Endothelial cell (in vitro differentiated cells): ENCODE data around the gene ARHGEF18. TPM values are rescaled to one million over a fixed set of nuclear protein-coding genes. Genes with fewer than 3 reads are reported as not detected.

Experiments
- DNase-seq: peaks from one replicate; pipeline ENCODE4 v3.0.0; 2021; ENCODE audit warnings: low spot score
- H3K27ac Mint-ChIP-seq: one replicate; pipeline ENCODE4 v1.8.0; 2021; ENCODE audit warnings: mixed read lengths, inconsistent platforms; ENCODE audit not compliant: unreplicated experiment
- H3K27me3 Mint-ChIP-seq: one replicate; pipeline ENCODE4 v1.8.0; 2021; ENCODE audit warnings: mild to moderate bottlenecking, moderate library complexity, mixed read lengths, inconsistent platforms; ENCODE audit not compliant: unreplicated experiment
- H3K36me3 Mint-ChIP-seq: one replicate; pipeline ENCODE4 v1.8.0; 2021; ENCODE audit warnings: mild to moderate bottlenecking, low read depth, mixed read lengths, inconsistent platforms; ENCODE audit not compliant: unreplicated experiment
- H3K4me1 Mint-ChIP-seq: one replicate; pipeline ENCODE4 v1.8.0; 2021; ENCODE audit warnings: mild to moderate bottlenecking, mixed read lengths, inconsistent platforms; ENCODE audit not compliant: unreplicated experiment
- H3K4me3 Mint-ChIP-seq: one replicate; pipeline ENCODE4 v1.8.0; 2021; ENCODE audit warnings: mild to moderate bottlenecking, mixed read lengths, inconsistent platforms; ENCODE audit not compliant: unreplicated experiment
- H3K9me3 Mint-ChIP-seq: one replicate; pipeline ENCODE4 v1.8.0; 2021; ENCODE audit warnings: mixed read lengths, inconsistent platforms; ENCODE audit not compliant: unreplicated experiment
- CTCF ChIP-seq: fragments of 200-600 bp; sonication (generic); IDR thresholded peaks from one replicate; pipeline ENCODE4 v1.5.0; 2021; ENCODE audit warnings: antibody characterized with exemption; ENCODE audit not compliant: unreplicated experiment
- total RNA-seq: library from RNA; stranded (reverse); fragmentation: NEBNext Ultra II Directional; extraction: Animal tissue kit (Norgen Biotek cat#: 25700); gene quantifications from one replicate; pipeline ENCODE4 v1.2.1, GENCODE V29; 2021; ENCODE audit not compliant: unreplicated experiment

ARHGEF18 gene
- total RNA-seq, 1 donor from 2014 or later, result 30.5 TPM

GRCh38 chr19:7356899-7357627 lies 8.3 kb downstream of the ARHGEF18 start:
- Mint-ChIP-seq H3K9me3 (no peaks in the 10 kb centered on the region), H3K36me3 (peaks cover 6% of the 10 kb centered on the region), H3K27me3 (peaks cover 20% of the 10 kb centered on the region), H3K4me1 (no peaks in the 10 kb centered on the region), H3K27ac (peak overlapping the region; percentile 31), H3K4me3 (no peak overlapping the region)
- no peak for DNase-seq
- TF ChIP-seq CTCF, result no peak

DNA sequence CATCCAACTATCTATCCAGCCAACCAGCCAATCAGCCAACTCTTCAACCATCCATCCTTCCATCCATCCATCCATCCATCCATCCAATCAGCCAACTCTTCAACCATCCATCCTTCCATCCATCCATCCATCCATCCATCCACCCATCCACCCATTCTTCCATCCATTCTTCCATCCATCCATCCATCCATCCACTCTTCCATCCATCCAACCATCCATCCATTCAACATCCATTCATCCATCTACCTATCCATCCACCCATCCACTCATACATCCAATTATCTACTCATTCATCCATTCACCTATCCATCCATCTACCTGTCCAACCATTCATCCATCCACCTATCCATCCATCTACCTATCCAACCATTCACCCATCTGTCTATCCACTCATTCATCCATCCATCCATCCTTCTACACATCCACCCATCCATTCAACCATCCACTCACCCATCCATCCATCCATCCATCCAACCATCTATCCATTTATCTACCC lies 9.4 kb downstream of the ARHGEF18 start:
- TF ChIP-seq CTCF, result no peak
- no peak for DNase-seq
- Mint-ChIP-seq H3K4me1 (no peaks in the 10 kb centered on the region), H3K27me3 (peaks cover 22% of the 10 kb centered on the region), H3K36me3 (peaks cover 6% of the 10 kb centered on the region), H3K9me3 (no peaks in the 10 kb centered on the region), H3K4me3 (peak overlapping the region; percentile 2), H3K27ac (no peak overlapping the region)

GRCh38 chr19:7360393-7360984 lies 11.8 kb downstream of the ARHGEF18 start:
- H3K36me3 Mint-ChIP-seq, result peaks cover 10% of the 10 kb centered on the region
- TF ChIP-seq CTCF, result no peak
- no peak overlapping the region for H3K27ac Mint-ChIP-seq
- H3K4me1 Mint-ChIP-seq, result no peaks in the 10 kb centered on the region
- H3K27me3 Mint-ChIP-seq, result peaks cover 15% of the 10 kb centered on the region
- H3K4me3 Mint-ChIP-seq, result no peak overlapping the region
- no peaks in the 10 kb centered on the region for H3K9me3 Mint-ChIP-seq
- DNase-seq, result no peak

- Mint-ChIP-seq H3K36me3 (peaks cover 5% of the 10 kb centered on the region), H3K27ac (no peak overlapping the region), H3K4me1 (no peaks in the 10 kb centered on the region), H3K27me3 (peaks cover 14% of the 10 kb centered on the region), H3K4me3 (no peak overlapping the region), H3K9me3 (no peaks in the 10 kb centered on the region)
- TF ChIP-seq CTCF, result no peak
- DNase-seq, result no peak
Measured at GRCh38 chr19:7363225-7363624, 14.5 kb downstream of the ARHGEF18 start.
